ENCODE results near the gene TUFT1. TPM values are rescaled to one million over a fixed set of nuclear protein-coding genes. Genes with fewer than 3 reads are reported as not detected.

TUFT1 gene
- total and polyA plus RNA-seq, 2 of the 8 experiments (the other 6 are each of a cell fraction or from before 2014, with no cell fraction given): 7.3 to 10.4 TPM

DNA sequence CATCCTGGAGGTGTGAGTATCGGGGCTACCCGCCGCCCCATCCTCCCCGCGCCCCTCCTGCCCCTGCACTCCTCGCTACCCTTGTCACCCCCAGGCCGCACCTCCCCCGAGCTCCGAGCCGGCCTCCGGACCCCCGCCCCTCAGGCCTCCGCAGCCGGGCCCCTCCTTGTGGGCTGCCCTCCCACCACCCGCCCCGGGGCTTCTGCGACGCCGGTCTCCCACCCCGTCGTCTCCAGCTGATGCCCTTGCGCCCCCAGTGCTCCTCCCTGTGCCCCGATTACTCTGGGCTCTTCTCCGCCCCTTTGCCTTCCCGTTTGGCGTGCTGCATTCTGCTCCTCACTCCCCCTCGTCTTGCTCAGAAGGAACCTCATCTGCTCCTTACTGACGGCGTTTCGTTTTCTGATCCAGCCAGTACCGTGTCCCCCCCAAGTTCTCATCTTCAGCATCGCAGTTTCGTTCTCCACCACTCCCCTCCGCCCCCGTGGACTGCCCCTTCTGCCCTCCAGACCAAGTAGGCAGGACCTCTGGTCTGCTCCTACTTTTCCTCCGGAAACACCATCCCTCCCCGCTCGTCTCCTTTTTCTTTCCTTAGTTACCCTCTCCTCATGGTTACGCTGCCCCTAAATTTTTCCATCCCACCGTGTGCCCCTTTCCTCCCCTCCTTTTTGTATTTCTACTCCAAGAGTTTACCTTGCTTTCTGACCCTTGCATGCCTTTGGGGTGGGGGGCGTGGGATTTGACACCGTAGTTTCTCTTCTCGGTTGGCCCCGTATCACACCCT, 72.6 kb downstream of the TUFT1 start (continued):
- 0 out of 2 replicates have a peak, but pooled peaks have one; percentile 23 for TF ChIP-seq PHF8 (conservative IDR thresholded peaks at IDR 0.05; ENCODE audit: low read depth, low read length)
- peak in 1 of 2 experiments; percentile 76; a peak in 2 of 4 replicates for TF ChIP-seq SIN3A (conservative IDR thresholded peaks at IDR 0.05 in 1 of 2, IDR thresholded peaks at IDR 0.05 in 1 of 2; ENCODE audit: low read depth in 1 of 2, low read length in 2 of 2)
- no peak for TF ChIP-seq BRCA1 (IDR thresholded peaks at IDR 0.05; ENCODE audit: low read depth, low read length)
